Measurements from ENCODE around the gene TOP3B.

DNA sequence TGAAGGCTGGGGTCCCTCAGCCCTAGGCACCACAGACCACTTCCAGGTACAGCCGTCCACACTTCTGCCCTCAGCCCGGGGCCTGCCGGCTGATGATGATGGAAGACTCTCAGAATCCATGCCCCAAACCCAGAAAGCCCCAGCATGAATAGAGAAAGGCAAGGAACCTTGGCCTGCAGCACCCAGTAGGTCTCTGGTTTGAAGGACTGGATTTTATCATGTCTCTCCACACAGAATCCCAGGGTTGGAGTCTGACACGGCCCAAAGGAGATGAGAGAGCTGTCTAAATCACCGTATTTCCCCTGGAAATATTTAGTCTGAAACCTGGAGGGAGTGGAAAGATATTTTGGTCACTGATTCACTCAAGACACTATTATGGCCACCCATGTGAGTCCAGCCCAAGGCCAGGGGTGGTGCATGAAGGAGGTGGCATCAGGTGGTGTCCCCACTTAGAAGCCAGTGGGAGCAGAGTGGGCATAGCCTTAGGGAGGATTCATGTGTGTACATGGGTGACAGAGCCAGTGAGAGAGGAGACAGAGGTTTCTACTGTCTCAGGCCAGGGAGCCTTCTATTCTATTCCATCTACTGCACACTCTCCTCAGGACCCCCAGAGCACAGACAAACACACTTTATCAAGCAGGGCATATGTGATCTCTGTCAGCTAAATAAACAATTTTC is 14.0 kb downstream of the TOP3B start:
- TF ChIP-seq SIN3A (IDR thresholded peaks at IDR 0.05; ENCODE audit: borderline replicate concordance, insufficient read depth, low read length) (no peak), REST (IDR thresholded peaks at IDR 0.05; ENCODE audit: insufficient read depth in 1 of 2, low read depth in 2 of 2, low read length in 2 of 2) (no peak), FOXP2 (optimal IDR thresholded peaks at IDR 0.05; ENCODE audit: borderline replicate concordance, extremely low read depth, extremely low read length, insufficient read depth) (no peak)
